Activated CD4-positive, alpha-beta T cell treated with anti-CD3 and anti-CD28 coated beads, Interleukin-2, Interleukin-4, amounts not matched to agents 100 ng/mL and 50 ng/mL, durations not matched to agents 16 hours and 8 hours (primary cell): ENCODE results near the gene SPDEF.

Source experiments
- DNase-seq: peaks from one replicate; pipeline ENCODE4 v3.0.0-alpha.2; 2020; ENCODE audit warnings: low spot score

SPDEF gene

GRCh38 chr6:34583861-34584604 is 27.9 kb upstream of the SPDEF start:
- DNase-seq: no peak

GRCh38 chr6:34583461-34583860 is 27.3 kb upstream of the SPDEF start:
- no peak for DNase-seq

- DNase-seq: no peak
Observed at GRCh38 chr6:34581561-34581920, 25.4 kb upstream of the SPDEF start.

- no peak for DNase-seq
Observed at GRCh38 chr6:34580707-34581560, 24.8 kb upstream of the SPDEF start.

- DNase-seq: no peak
Observed at GRCh38 chr6:34578445-34579262, 22.5 kb upstream of the SPDEF start.

- DNase-seq: no peak
Observed at GRCh38 chr6:34576286-34576955, 20.3 kb upstream of the SPDEF start.

- DNase-seq: no peak
Observed at GRCh38 chr6:34575326-34575725, 19.2 kb upstream of the SPDEF start.

- no peak for DNase-seq
Observed at GRCh38 chr6:34574647-34575293, 18.6 kb upstream of the SPDEF start.

- DNase-seq: no peak
Observed at GRCh38 chr6:34573567-34574183, 17.5 kb upstream of the SPDEF start.

GRCh38 chr6:34572585-34572984 is 16.5 kb upstream of the SPDEF start:
- no peak for DNase-seq

- DNase-seq: no peak
Observed at GRCh38 chr6:34572021-34572420, 15.9 kb upstream of the SPDEF start.

- DNase-seq: no peak
Observed at GRCh38 chr6:34571388-34571787, 15.3 kb upstream of the SPDEF start.

GRCh38 chr6:34570066-34570833 is 14.1 kb upstream of the SPDEF start:
- no peak for DNase-seq

- no peak for DNase-seq
Observed at GRCh38 chr6:34569361-34569973, 13.3 kb upstream of the SPDEF start.

- DNase-seq: no peak
Observed at GRCh38 chr6:34568341-34569201, 12.4 kb upstream of the SPDEF start.

GRCh38 chr6:34566830-34567546 is 10.9 kb upstream of the SPDEF start:
- no peak for DNase-seq

GRCh38 chr6:34565722-34566137 is 9.6 kb upstream of the SPDEF start:
- DNase-seq: no peak

- no peak for DNase-seq
Observed at GRCh38 chr6:34564181-34564580, 8.1 kb upstream of the SPDEF start.
